Cardiac muscle cell (in vitro differentiated cells and primary cell): ENCODE measurements around the gene ABCA9. TPM values are rescaled to one million over a fixed set of nuclear protein-coding genes. Genes with fewer than 3 reads are reported as not detected.
A peak's percentile ranks its signal among the peaks of the same experiment; 100 is the strongest.
"Not testable (repeated sequence)": the region's sequence is repeated elsewhere in the genome, so short reads cannot be mapped to it uniquely, and the experiment has no call there.

ENCODE experiments used
- DNase-seq, 2 donors: peaks; one replicate each; pipeline versions ENCODE4 v3.0.0 to v3.0.0-alpha.2; 2010 to 2017; ENCODE audit warnings: low read depth in 1 of 2, low spot score in 1 of 2
- H3K27ac ChIP-seq: fragments of 200-600 bp; sonication (generic); 2 replicates; pipeline ENCODE4 v1.5.1; 2016
- H3K27me3 ChIP-seq: fragments of 200-600 bp; sonication (generic); 2 replicates; pipeline ENCODE4 v1.6.0; 2016; ENCODE audit warnings: control low read depth
- H3K36me3 ChIP-seq: fragments of 200-600 bp; sonication (generic); 2 replicates; pipeline ENCODE4 v1.5.1; 2016; ENCODE audit warnings: control low read depth
- H3K4me1 ChIP-seq: fragments of 200-600 bp; sonication (generic); 2 replicates; pipeline ENCODE4 v1.8.1; 2017; ENCODE audit warnings: low read depth, mild to moderate bottlenecking, mixed run types
- H3K4me3 ChIP-seq: fragments of 200-600 bp; sonication (generic); 2 replicates; pipeline ENCODE4 v1.5.1; 2016; ENCODE audit warnings: mild to moderate bottlenecking
- H3K9me3 ChIP-seq: fragments of 200-600 bp; sonication (generic); 2 replicates; pipeline ENCODE4 v1.5.1; 2017; ENCODE audit warnings: low read depth, mild to moderate bottlenecking, control low read depth
- CTCF ChIP-seq: IDR thresholded peaks from 2 replicates; pipeline ENCODE4 v1.5.1; 2012; ENCODE audit warnings: low read depth, mild to moderate bottlenecking, low read length
- polyA plus RNA-seq: library from polyadenylated mRNA; unstranded; fragments of >200 nt; fragmentation: Nextera tagmentation; extraction: Ambion mirVana; gene quantifications from 2 replicates; pipeline ENCODE4 v1.2.1, GENCODE V29; 2016
- total RNA-seq: library from RNA; depleted of rRNA; stranded (reverse); fragments of >200 nt; gene quantifications from 2 replicates; pipeline ENCODE4 v1.2.3, GENCODE V29; 2016

ABCA9 gene
- total and polyA plus RNA-seq, 2 experiments from 2014 or later: 0.09 TPM; not detected in 1

DNA sequence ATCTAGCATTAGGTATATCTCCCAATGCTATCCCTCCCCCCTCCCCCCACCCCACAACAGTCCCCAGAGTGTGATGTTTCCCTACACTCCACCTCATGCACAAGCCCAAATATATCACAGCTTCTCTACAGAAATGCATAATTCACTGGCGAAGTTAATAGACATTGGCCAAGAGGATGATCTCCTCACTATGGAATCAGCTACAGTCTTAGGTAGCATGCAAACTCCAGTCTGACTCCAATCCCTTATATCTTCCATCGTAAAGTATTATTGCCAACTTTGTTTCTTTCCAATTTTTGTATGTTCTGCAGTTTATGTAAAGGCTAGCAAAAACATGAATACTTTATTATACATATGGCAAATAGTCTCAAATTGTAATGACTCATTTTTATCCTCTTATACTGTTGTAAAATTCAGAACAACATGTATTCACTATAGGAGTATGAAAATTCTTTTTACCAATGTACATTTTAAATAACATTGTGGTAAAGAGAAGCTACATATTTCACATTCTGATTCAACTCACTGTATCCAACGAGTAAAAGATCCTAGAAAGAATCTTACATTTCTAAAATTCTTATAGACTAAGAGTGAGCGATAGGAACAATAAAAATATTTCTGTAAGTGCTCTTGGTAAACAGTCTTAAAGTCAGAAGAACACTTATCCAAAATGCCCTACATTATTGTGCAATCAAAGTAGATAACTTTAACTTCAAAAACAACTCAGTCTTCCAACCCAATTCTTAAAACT, 106.4 kb downstream of the ABCA9 start:
- peak in 1 of 2 donors; percentile 49 for DNase-seq
- H3K9me3 ChIP-seq: no peaks in the 10 kb centered on the region
- TF ChIP-seq CTCF: no peak
- no peaks in the 10 kb centered on the region for H3K27me3 ChIP-seq
- peak overlapping the region; percentile 44 for H3K27ac ChIP-seq
- peak overlapping the region; percentile 23 for H3K4me3 ChIP-seq
- H3K4me1 ChIP-seq: peaks cover 13% of the 10 kb centered on the region
- H3K36me3 ChIP-seq: no peaks in the 10 kb centered on the region

- Histone ChIP-seq H3K36me3 (no peaks in the 10 kb centered on the region), H3K27me3 (no peaks in the 10 kb centered on the region), H3K4me3 (no peak overlapping the region), H3K4me1 (peaks cover 13% of the 10 kb centered on the region), H3K9me3 (no peaks in the 10 kb centered on the region), H3K27ac (no peak overlapping the region)
- DNase-seq: peak in 1 of 2 donors; percentile 23
- no peak for TF ChIP-seq CTCF
Measured at GRCh38 chr17:68953340-68953997, 107.3 kb downstream of the ABCA9 start.

DNA sequence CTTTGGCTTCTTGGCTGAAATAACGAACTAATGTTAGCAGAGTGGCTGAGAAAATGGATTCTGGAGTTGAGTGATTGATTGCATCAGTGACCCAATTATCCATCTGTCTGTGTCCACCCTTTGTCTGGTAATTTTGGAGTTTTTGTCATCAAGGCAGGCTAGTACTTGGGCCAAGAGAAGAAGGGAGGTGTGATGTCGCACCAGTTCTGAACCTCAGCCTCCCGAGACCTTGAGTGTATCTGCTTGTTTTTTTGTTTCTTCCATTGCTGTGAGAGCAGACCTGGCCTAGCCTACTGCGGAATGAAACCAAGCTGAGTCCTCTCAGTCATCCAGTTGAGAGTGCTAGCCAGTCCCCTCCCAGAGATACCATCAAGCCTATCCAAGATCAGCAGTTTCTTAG, 110.0 kb downstream of the ABCA9 start:
- H3K36me3 ChIP-seq: no peaks in the 10 kb centered on the region
- H3K27me3 ChIP-seq: no peaks in the 10 kb centered on the region
- no peaks in the 10 kb centered on the region for H3K9me3 ChIP-seq
- H3K4me1 ChIP-seq: peaks cover 10% of the 10 kb centered on the region
- H3K27ac ChIP-seq: no peak overlapping the region
- no peak overlapping the region for H3K4me3 ChIP-seq
- no peak for TF ChIP-seq CTCF
- DNase-seq: no peak

DNA sequence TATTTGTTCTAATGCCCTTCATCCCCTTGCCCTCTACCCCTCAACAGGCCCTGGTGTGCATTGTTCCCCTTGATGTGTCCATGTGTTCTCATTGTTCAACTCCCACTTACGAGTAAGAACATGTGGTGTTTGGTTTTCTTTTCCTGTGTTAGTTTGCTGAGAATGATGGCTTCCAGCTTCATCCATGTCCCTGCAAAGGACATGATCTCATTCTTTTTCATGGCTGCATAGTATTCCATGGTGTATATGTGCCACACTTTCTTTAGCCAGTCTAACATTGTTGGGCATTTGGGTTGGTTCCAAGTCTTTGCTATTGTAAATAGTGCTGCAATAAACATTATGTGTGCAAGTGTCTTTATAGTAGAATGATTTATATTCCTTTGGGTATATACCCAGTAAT, 112.9 kb downstream of the ABCA9 start:
- not testable (repeated sequence) for H3K27me3 ChIP-seq, H3K9me3 ChIP-seq, H3K4me1 ChIP-seq, H3K27ac ChIP-seq, H3K36me3 ChIP-seq, DNase-seq, H3K4me3 ChIP-seq

GRCh38 chr17:68944435-68945035, 116.2 kb downstream of the ABCA9 start:
- peak overlapping the region; percentile 43 for H3K27ac ChIP-seq
- no peaks in the 10 kb centered on the region for H3K27me3 ChIP-seq
- no peak overlapping the region for H3K4me3 ChIP-seq
- no peaks in the 10 kb centered on the region for H3K9me3 ChIP-seq
- DNase-seq: no peak
- no peaks in the 10 kb centered on the region for H3K36me3 ChIP-seq
- TF ChIP-seq CTCF: no peak
- no peaks in the 10 kb centered on the region for H3K4me1 ChIP-seq

DNA sequence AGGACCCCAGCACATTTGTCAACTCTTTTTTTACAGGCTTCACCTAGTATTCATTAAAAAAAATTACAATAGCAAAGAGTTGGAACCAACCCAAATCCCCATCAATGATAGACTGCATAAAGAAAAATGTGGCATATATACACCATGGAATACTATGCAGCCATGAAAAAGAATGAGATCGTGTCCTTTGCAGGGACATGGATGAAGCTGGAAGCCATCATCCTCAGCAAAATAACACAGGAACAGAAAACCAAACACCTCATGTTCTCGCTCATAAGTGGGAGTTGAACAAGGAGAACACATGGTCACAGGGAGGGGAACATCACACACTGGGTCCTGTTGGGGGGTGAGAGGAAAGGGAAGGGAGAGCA, 116.9 kb downstream of the ABCA9 start:
- not testable (repeated sequence) for H3K9me3 ChIP-seq, H3K4me1 ChIP-seq, H3K4me3 ChIP-seq, H3K27me3 ChIP-seq, H3K27ac ChIP-seq, H3K36me3 ChIP-seq, DNase-seq
